T-helper 2 cell treated with Interferon-gamma antibody and Interleukin-4, amounts not matched to agents 100 ng/mL and 5 ng/mL, for 36 hours (primary cell): ENCODE data around the gene VWA5A. TPM values are rescaled to one million over a fixed set of nuclear protein-coding genes. Genes with fewer than 3 reads are reported as not detected.
"Not testable (repeated sequence)": the region's sequence is repeated elsewhere in the genome, so short reads cannot be mapped to it uniquely, and the experiment has no call there.

ENCODE experiments used
- intact Hi-C: fragments of 100-400 bp; cut with micrococcal nuclease; formaldehyde crosslinking; loops from one replicate; pipeline ENCODE4 v1.15.1; 2023
- total RNA-seq: library from RNA; stranded (reverse); gene quantifications from 2 replicates; pipeline ENCODE4 v1.2.3, GENCODE V29; 2022

Gene VWA5A
- total RNA-seq, 1 donor from 2014 or later: 4.5 TPM

DNA sequence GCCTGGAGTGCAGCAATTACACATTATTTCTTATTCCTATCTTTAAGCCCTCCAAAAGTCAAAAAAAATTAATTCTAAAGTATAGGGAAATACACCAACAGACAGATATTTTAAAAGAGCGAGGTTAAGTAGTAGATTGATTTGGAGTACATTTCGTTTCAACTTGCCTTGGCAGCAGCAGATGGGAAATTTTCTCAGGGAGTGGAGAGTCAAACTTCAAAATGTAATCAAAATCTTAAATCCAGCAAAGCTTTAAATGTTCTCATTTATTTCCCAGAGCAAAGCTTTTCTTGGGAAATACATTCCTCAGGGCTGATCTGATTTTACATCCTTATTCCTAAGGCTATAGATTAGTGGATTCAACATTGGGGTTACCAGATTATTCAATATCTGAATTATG is 21.9 kb upstream of the VWA5A start:
- intact Hi-C loops: no loop called here

DNA sequence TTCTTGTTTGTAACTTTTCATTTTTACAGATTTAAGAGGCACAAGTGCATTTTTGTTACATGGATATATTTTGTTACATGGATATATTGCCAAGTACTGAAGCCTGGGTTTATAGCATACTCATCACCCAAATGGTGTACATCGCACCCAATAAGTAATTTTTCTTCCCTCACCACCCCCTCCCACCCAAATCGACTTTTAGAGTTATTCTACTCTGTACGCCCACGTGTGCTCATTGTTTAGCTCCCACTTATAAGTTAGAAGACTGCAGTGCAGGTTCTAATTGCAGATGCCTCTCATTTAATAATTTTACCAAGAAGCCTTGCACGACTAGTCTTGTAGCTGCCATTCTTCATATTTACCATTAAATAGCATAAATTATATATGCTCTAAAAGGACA is 20.5 kb upstream of the VWA5A start:
- intact Hi-C loops: no loop called here

- intact Hi-C loops: no loop called here
These were observed 18.9 kb upstream of the VWA5A start for GRCh38 chr11:124096364-124096763.

DNA sequence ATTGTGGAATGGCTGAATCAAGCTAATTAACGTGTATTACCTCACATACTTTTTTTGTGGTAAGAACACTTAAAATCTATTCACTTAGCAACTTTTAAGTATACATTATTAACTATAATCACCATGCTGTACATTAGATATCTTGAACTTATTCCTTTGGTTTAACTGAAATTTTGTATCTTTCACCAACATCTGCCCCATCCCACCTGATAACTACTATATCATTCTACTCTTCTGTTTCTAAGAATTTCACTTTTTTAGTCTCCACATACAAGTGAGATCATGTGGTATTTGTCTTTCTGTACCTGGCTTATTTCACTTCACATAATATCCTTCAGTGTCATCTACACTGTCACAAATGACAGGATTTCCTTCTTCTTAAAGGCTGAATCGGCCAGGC is 17.1 kb upstream of the VWA5A start:
- intact Hi-C loops: no loop called here

- intact Hi-C loops: no loop called here
These were observed 13.5 kb upstream of the VWA5A start for GRCh38 chr11:124101737-124102136.

DNA sequence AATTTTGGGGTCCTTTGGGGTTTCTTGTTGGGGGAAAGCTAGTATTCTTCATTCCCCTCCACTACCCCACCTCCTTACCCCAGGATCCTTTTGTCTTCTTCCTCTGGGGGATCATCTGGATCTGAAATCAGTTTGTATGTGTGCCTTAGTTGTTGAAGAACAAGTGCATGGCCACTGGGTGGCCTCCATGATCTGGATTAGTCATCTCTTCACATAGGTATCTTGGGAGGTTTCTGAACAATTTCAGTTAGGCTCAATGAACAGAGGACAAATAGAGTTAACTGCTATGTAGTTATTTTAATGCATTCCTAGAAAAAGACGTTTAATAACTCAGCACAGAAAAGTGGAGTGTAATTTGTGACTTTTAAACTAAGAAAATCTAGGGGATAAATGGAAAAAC is 7.1 kb upstream of the VWA5A start:
- intact Hi-C loops: loop anchor here (1.0 kb wide), 1 partner anchor 83 kb away; no protein-coding TSS in a partner anchor

GRCh38 chr11:124109377-124109776 is 5.9 kb upstream of the VWA5A start:
- intact Hi-C loops: no loop called here

- intact Hi-C loops: no loop called here
These were observed 5.0 kb upstream of the VWA5A start for GRCh38 chr11:124110201-124110600.

DNA sequence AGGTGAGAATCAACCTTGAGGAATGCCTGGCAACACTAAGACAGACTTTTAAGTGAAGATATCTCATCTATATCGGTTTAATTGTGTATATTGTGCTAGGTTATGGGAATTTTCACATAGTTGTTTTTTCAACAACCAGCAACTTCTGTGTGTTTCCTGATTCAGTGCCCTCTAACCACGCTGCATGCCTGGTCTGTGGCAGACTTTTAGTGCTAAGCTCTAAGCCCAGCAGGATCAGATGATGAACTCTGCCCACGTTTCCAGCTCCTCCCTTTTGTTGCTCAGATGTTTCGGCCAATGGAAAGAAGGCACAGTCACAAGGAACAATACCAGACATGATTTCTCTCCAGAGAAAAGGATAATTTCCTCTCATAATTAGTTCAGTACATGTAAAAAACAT is 1.4 kb upstream of the VWA5A start:
- intact Hi-C loops: loop anchor here (2.0 kb wide), 1 partner anchor 81 kb away; no protein-coding TSS in a partner anchor

DNA sequence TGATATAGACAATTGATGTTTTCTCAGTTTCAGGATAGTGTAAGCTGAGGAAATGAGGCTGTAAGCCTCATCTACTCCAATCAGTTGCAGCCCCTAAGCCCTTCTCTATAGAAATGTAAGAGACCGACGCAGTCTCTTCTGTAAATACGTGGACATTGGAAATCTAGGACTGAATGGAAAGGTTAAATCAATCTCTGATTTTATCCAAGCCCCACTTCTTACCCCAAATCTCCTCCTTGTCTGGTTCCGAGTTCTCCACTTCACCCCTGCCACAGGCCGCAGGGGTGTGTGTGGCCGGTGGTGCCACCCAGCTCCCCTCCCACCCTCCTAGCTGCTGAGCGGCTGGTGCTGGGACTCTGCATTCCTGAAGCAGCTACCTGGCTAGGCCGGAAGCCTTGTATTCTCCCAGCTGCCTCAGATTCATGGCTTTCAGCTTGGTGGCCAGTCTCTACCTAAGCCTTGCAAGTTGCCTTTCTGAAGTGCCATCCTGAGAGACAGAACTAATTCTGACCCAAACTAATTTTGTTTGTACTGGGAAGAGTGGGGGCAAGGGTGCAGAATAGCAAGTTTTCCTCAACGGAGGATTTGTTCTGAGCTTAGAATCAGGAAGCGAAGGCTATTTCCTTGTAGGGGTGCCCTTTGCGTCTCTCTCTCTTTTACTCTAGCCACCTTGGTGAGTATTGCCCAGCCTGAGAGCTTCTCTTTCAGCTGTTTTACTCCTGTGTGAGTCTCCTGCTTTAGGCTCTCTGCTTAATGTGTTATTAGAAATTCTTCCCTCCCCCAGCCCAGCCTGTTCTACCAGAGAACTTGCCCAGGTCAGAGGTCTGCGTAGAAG is 749 bp downstream of the VWA5A start:
- intact Hi-C loops: loop anchor here (1.0 to 2.0 kb wide), 2 partner anchors 45 to 79 kb away; no protein-coding TSS in a partner anchor

DNA sequence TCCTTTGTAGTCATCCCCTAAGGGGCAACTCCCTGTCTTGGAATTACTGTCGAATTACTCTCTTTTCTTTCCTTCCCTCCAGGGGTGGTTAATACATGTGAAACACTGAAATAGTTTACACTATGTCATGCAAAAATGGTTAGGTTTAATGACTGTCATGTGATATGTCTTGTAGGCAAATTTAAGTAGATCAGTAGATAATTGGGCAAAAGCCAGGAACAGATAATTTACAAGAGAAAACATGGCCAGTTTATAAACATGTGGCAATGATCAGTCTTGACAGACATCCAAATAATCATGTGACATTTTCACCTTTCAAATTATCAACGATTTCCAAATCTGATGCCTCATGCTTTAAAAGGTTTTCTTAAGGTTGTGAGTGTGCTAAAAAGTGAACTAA is 3.9 kb downstream of the VWA5A start:
- intact Hi-C loops: no loop called here

DNA sequence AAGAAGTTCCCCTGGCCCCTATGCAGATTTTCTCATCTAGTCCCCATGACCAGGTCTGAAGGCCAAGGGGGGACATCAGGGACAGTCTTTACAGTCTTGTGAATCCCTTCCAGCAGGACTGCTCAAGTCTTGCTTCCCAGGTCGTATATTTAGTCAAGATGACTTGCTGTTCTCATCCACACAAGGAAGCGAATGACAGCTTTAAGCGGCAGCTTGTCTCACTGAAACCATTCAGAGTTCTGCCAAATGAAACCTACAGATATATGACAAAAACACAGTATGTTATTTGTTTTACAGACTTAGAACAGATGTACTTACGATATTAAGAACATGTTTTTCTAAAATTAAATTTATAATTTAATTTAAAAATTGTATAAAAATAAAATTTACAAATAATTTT is 5.6 kb downstream of the VWA5A start:
- intact Hi-C loops: no loop called here

- intact Hi-C loops: no loop called here
These were observed 6.9 kb downstream of the VWA5A start for GRCh38 chr11:124122123-124122522.

DNA sequence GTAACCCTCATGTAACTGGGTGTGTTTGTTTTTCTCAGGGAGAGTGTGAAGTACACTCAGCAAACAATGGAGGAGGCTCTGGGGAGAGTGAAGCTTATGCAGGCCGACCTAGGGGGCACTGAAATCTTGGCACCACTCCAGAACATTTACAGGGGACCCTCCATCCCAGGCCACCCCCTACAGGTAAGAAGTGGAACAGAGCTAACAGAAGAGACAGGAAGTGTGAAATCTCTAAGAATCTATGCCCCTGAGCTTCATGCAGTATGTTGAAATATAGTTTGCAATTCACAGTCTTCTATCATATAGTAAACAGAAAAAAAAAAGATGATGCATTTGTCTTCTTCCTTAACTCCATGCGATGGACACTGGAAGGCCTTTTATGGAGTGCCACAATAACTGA is 8.4 kb downstream of the VWA5A start:
- intact Hi-C loops: no loop called here

DNA sequence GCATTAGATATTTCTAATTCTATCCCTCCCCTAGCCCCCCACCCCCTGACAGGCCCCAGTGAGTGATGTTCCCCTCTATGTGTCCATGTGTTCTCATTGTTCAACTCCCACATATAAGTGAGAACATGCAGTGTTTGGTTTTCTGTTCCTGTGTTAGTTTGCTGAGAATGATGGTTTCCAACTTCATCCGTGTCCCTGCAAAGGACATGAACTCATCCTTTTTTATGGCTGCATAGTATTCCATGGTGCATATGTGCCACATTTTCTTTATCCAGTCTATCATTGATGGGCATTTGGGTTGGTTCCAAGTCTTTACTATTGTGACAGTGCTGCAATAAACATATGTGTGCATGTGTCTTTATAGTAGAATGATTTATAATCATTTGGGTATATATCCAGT is 11.9 kb downstream of the VWA5A start:
- intact Hi-C loops: not testable (repeated sequence)

DNA sequence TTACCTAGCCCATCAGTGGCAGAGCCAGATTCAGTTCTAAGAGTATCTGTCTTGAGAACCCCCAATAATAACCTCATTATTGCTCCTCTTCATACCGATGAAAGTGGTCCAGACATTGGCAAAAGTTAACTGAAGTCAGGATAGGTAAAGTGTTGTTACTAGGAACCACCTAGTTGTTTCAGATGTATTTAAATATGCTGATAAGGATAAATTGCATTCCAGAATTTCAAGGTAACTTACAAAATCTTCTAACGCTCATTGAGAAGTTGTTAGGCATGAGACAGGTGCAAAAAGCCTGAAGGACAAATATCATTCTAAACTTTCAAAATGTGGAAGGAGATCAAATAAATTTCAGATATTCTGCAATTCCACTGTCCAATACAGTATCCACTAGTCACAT is 27.8 kb downstream of the VWA5A start:
- intact Hi-C loops: no loop called here

DNA sequence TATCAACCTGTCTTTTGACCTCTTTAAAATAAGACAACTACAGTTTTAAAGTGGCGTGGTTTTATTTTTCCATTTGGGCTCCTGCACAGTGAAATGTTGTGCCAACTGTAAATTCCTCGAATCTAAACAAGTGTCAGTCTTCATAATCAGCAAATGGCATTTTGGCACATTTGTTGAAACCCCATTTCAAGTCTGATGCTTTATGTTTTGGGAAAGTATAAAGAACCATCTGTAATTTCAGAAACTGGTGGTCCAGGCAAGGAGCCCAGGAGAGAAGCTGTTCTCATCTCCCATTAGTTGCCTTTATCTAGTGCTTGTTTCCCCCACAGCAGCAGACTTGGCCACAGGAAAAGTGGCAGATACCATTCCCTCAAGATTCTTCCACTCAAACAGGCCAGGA is 32.7 kb downstream of the VWA5A start:
- intact Hi-C loops: no loop called here

DNA sequence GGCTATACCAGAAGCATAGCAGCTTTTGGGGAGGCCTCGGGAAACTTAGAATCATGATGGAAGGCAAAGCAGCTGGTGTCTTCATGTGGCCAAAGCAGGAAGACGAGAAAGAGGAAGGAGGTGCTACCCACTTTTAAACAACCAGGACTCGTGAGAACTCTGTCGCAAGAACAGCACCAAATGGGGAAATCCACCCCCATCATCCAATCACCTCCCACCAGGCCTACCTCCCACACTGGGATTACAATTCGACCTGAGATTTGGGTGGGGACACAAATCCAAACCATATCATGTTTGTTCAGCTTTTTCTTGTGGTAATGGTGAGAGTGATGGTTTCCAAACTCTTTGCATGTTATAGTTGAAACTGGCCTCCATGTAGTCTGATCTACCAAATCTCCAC is 35.4 kb downstream of the VWA5A start:
- intact Hi-C loops: no loop called here

DNA sequence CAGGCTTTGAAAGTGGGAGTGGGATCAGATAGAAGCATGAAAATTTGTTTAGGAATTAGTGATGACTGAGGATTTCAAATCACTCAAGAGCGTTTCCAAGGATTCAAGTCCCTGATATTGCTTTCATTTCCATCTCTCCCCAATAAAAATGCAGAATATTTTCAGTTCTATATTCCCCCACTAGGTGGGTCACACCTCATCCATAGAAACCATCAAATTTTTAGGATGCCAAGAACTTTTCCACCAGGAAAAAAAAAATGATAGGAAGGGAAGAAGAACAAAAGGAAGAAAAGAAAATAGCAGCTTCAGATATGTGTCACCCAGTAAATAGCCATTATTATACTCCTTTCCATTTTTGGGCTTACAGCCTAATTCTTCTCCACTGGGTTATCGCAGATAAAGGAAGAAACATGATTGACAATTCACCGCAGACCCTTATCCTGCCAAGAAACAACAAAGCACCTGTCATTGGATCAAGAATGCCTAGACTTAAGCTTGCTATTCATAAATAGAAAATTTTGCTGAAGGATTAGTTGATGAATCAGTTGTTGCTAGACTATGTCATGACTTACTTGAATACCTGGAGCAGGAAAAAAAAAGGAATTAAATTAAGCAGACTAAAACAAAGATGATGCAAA is 37.6 kb downstream of the VWA5A start:
- intact Hi-C loops: no loop called here

- intact Hi-C loops: no loop called here
These were observed 38.6 kb downstream of the VWA5A start for GRCh38 chr11:124153821-124154220.

- intact Hi-C loops: no loop called here
These were observed 44.2 kb downstream of the VWA5A start for GRCh38 chr11:124159481-124159880.

DNA sequence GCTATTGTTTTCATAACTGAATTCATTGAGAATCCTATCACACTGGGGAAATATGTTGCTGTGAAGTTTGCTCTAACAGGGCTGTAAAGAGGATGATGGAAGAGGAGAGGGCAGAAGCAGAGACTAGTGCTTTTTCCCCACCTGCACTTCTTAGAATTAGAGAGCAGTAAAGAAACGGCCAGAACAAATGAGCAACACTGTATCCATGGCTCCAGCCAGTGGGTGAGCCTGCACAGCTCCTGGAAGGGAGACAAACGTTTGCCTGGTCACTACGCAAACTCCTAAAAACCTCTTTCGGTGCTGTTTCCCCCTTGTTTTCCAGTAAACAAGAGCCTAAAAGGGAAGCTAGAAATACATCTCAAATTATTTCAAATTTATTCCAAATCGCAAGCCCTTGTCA is 45.7 kb downstream of the VWA5A start:
- intact Hi-C loops: no loop called here

DNA sequence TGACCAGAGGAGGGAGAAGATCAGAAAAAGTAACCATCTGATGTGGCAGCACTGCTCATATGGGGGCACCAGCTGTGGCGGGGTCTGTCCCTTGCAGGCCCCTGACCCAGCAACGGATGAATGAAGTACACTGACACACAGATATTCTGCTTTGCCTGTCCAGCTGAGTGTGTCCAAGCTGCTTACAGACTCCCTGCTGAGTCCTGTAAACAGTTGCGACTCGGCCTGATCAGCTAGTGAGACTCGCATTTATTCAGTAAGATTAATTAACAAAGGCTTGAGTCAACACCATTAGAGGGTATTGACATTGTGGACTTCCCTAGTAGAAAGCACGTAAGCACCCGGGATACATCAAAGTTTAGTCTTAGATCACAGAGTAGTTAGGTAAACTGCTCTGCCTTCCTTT is 52.6 kb downstream of the VWA5A start:
- intact Hi-C loops: no loop called here
